Right lobe of liver (tissue), 6 donors: Measurements from ENCODE around the gene ARHGEF1. TPM values are rescaled to one million over a fixed set of nuclear protein-coding genes. Genes with fewer than 3 reads are reported as not detected.
A peak's percentile ranks its signal among the peaks of the same experiment; 100 is the strongest.

Source experiments
- ATAC-seq, 4 donors: fragments of 200-7000 bp; cut with Tn5 transposase; one replicate each; pipeline ENCODE4 v1.9.1; 2020; ENCODE audit warnings: mild to moderate bottlenecking in 4 of 4, moderate library complexity in 4 of 4
- DNase-seq, 3 donors: peaks; one replicate each; pipeline ENCODE4 v3.0.0-alpha.2; 2020
- H3K27ac ChIP-seq, 3 donors: fragments of 200-600 bp; one replicate each; pipeline ENCODE4 v1.8.0; 2022
- H3K27me3 ChIP-seq, 2 donors: fragments of 200-600 bp; one replicate each; pipeline ENCODE4 v1.8.0; 2022
- H3K36me3 ChIP-seq, 4 donors: fragments of 200-600 bp; sonication (generic) in 1 of 4; one replicate each; pipeline versions ENCODE4 v1.5.1 to v1.8.0; 2017 to 2022; ENCODE audit warnings: control low read depth in 1 of 4
- H3K4me1 ChIP-seq, 4 donors: fragments of 200-600 bp; sonication (generic) in 1 of 4; one replicate each; pipeline versions ENCODE4 v1.5.1 to v1.8.0; 2017 to 2022; ENCODE audit warnings: control low read depth in 1 of 4
- H3K4me3 ChIP-seq, 3 donors: fragments of 200-600 bp; one replicate each; pipeline ENCODE4 v1.8.0; 2022
- H3K9me3 ChIP-seq, 4 donors: fragments of 200-600 bp; sonication (generic) in 1 of 4; one replicate each; pipeline versions ENCODE4 v1.5.1 to v1.8.0; 2017 to 2022; ENCODE audit warnings: control low read depth in 1 of 4
- CTCF ChIP-seq, 4 donors: fragments of 200-600 bp in 3 of 4; fragments of 450-650 bp in 1 of 4; IDR thresholded peaks; one replicate each; pipeline versions ENCODE4 v1.5.1 to v1.8.0; 2016 to 2022; ENCODE audit warnings: antibody characterized with exemption in 4 of 4, mild to moderate bottlenecking in 2 of 4
- POLR2A ChIP-seq: fragments of 450-650 bp; IDR thresholded peaks from one replicate; pipeline ENCODE4 v1.6.1; 2017; ENCODE audit warnings: antibody characterized with exemption, mild to moderate bottlenecking
- WGBS: methylation state at CpG from one replicate; pipeline ENCODE4 v1.1.6; 2018; ENCODE audit warnings: low coverage, low lambda C conversion rate; ENCODE audit not compliant: insufficient coverage; ENCODE audit errors: missing lambda C conversion rate; 5-methylcytosine and 5-hydroxymethylcytosine counted together
- intact Hi-C, 2 donors: fragments of 100-400 bp; cut with DNase I; formaldehyde crosslinking; loops; one replicate each; pipeline versions ENCODE4 v1.11.2 to v1.14.1; 2022
- total RNA-seq, 6 experiments: library from RNA; depleted of rRNA in 2 of 6; stranded (reverse); fragments of >200 nt in 2 of 6; fragmentation: NEBNext Ultra II Directional in 3 of 6; extraction: Animal tissue kit (Norgen Biotek cat#: 25700) in 3 of 6; gene quantifications; one replicate each; pipeline versions ENCODE4 v1.1.0 to v1.2.4, GENCODE V29; 2016 to 2023
- donor health status: DM: no; HTN: yes; CAD: no.
- donor health status: DM: no; HTN: no; CAD: no.
- donor health status: DM: no; HTN: no; CAD: no.
- donor health status: DM: no; HTN: yes; CAD: no.
- donor health status: DM: no; HTN: yes; CAD: no.

The ARHGEF1 gene
- total RNA-seq, 6 experiments from 2014 or later, result 25.3 to 39.7 (median 30.2) TPM

DNA sequence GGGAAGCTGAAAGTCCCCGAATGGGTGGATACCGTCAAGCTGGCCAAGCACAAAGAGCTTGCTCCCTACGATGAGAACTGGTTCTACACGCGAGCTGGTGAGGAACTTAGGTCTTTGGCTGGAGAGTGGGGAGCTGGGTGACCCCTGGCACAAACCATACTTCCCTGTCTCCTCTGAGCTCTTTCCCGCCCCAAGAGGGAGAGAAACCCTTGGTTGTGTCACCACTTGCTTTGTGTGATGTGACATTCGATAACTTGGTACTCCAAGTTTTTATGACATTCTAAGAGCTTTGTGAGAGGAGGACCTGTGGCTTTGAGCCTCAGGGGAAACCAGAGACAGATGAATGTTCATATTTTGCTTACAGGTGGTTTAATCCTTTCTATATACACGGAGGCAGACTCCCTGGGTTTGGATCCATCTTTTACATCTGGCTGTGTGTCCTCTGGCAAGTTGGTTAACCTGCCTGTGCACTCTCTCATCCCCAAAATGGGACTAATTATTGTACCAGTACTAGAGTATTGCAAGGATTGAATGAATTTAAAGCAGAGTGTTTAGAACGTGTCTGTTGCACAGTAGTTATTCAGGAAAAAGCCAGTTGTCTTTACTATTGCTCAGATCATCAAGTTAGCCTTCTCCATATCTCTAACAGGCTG, 21.7 kb upstream of the ARHGEF1 start:
- DNase-seq, result no peak
- WGBS, result 50% methylated on average over 2 of the region's 9 CpGs
- Histone ChIP-seq H3K27ac (peak overlapping the region in 2 of 3 donors; percentile 74 to 88), H3K27me3 (no peaks in the 10 kb centered on the region), H3K4me3 (peak overlapping the region; percentile 93 to 97 (median 94)), H3K9me3 (no peaks in the 10 kb centered on the region), H3K4me1 (peaks cover 0 to 17% (median 3%) of the 10 kb centered on the region in 4 donors), H3K36me3 (peaks cover 11 to 49% (median 28%) of the 10 kb centered on the region in 4 donors)
- no peak for ATAC-seq
- TF ChIP-seq POLR2A (no peak), CTCF (IDR thresholded peaks at IDR 0.05) (no peak)
- intact Hi-C loops, result no loop called here

DNA sequence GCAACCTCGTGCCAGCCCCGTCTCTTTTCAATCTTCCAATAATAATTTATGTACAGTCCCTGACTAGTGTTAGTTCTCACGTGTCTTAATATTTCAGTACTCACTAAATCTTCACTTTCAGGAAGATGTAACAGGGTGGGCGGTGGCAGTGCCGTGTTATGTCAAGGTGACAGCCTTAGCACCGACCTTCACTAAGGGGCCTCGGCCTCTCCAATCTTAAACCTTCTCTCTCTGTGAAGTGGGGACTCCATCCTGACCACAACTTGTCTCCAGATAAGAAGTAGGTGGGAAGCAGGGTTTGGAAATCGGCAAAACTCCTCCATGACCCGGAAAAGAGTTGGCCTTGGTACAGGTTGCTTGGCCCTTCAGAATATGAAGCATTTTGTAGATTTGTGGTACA, 21.1 kb upstream of the ARHGEF1 start:
- no peak for DNase-seq
- intact Hi-C loops, result no loop called here
- Histone ChIP-seq H3K27me3 (no peaks in the 10 kb centered on the region), H3K4me3 (no peak overlapping the region), H3K9me3 (no peaks in the 10 kb centered on the region), H3K27ac (no peak overlapping the region), H3K36me3 (peaks cover 11 to 54% (median 28%) of the 10 kb centered on the region in 4 donors), H3K4me1 (peaks cover 0 to 17% (median 3%) of the 10 kb centered on the region in 4 donors)
- WGBS, result 80% methylated on average over 8 of the region's 9 CpGs
- ATAC-seq, result no peak
- TF ChIP-seq CTCF (IDR thresholded peaks at IDR 0.05) (no peak), POLR2A (no peak)

GRCh38 chr19:41862445-41862986, 20.5 kb upstream of the ARHGEF1 start:
- 87% methylated on average over 2 of the region's 2 CpGs for WGBS
- peaks cover 0 to 17% (median 3%) of the 10 kb centered on the region in 4 donors for H3K4me1 ChIP-seq
- H3K36me3 ChIP-seq, result peaks cover 11 to 57% (median 28%) of the 10 kb centered on the region in 4 donors
- ATAC-seq (no peak), DNase-seq (no peak)
- no peak overlapping the region for H3K4me3 ChIP-seq
- H3K27me3 ChIP-seq, result no peaks in the 10 kb centered on the region
- no peaks in the 10 kb centered on the region for H3K9me3 ChIP-seq
- TF ChIP-seq POLR2A (no peak), CTCF (IDR thresholded peaks at IDR 0.05) (no peak)
- H3K27ac ChIP-seq, result no peak overlapping the region
- intact Hi-C loops, result no loop called here

DNA sequence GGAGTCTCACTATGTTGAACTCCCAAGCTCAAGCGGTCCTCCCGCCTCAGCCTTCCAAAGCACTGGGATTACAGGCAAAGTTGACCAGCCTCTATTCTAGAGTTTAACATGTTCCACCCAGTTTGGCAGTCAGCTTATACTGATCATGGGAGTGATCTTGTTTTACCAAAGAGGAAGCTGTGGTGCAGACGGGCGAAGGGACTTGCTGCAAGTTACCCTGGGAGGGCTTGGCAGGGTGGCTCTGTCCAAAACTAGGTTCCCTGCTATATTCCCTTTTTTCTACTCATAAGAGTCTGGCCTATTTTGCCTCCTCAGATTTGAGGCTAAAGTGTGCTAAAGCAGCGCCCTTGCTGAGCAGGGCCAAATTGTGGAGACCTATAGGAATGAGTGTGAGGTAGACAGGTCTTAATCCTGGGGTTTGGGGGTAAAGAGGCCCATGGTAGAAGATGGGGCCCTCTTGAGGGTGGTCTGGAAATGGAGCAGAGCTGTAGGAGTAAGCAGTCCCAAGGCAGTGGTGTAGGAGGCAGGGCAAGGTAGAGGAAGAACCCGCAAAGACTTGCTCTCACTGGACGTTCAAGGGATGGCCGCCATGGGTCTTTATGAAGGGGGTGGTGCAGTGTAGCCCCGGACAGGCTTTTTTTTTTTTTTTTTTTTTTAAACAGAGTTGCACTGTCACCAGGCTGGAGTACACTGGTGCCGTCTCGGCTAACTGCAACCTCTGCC, 19.6 kb upstream of the ARHGEF1 start:
- no peak for DNase-seq
- no peaks in the 10 kb centered on the region for H3K9me3 ChIP-seq
- no peak for ATAC-seq
- TF ChIP-seq POLR2A (no peak), CTCF (IDR thresholded peaks at IDR 0.05) (no peak)
- H3K27ac ChIP-seq, result no peak overlapping the region
- WGBS, result 69% methylated on average over 9 of the region's 11 CpGs
- peaks cover 11 to 57% (median 32%) of the 10 kb centered on the region in 4 donors for H3K36me3 ChIP-seq
- peaks cover 0 to 17% (median 3%) of the 10 kb centered on the region in 4 donors for H3K4me1 ChIP-seq
- intact Hi-C loops, result no loop called here
- H3K27me3 ChIP-seq, result no peaks in the 10 kb centered on the region
- H3K4me3 ChIP-seq, result no peak overlapping the region
